Liver (tissue), 9 donors: Measurements from ENCODE around the gene GRIN2A. TPM values are rescaled to one million over a fixed set of nuclear protein-coding genes. Genes with fewer than 3 reads are reported as not detected.

Experiments used
- DNase-seq: peaks from one replicate; pipeline ENCODE4 v3.0.0-alpha.2; 2017; ENCODE audit warnings: low spot score
- H3K27ac ChIP-seq, 2 donors: one replicate each; pipeline ENCODE4 v1.7.0; 2013; ENCODE audit warnings: inconsistent platforms in 2 of 2, low read length in 2 of 2, control low read depth in 1 of 2, low read depth in 1 of 2, mild to moderate bottlenecking in 1 of 2
- H3K27me3 ChIP-seq, 4 donors: one replicate each; pipeline versions ENCODE4 v1.6.1 to v1.7.0; 2013; ENCODE audit warnings: low read length in 3 of 4, inconsistent platforms in 1 of 4, mild to moderate bottlenecking in 1 of 4, moderate library complexity in 1 of 4; ENCODE audit not compliant: control insufficient read depth in 4 of 4, insufficient read depth in 4 of 4
- H3K36me3 ChIP-seq, 4 donors: one replicate each; pipeline versions ENCODE4 v1.6.1 to v1.7.0; 2013; ENCODE audit warnings: low read length in 3 of 4, mild to moderate bottlenecking in 3 of 4, low read depth in 1 of 4, moderate library complexity in 1 of 4; ENCODE audit not compliant: control insufficient read depth in 4 of 4, insufficient read depth in 3 of 4
- H3K4me1 ChIP-seq, 4 donors: one replicate each; pipeline versions ENCODE4 v1.6.1 to v1.7.0; 2013; ENCODE audit warnings: low read length in 3 of 4, mild to moderate bottlenecking in 3 of 4, moderate library complexity in 1 of 4; ENCODE audit not compliant: control insufficient read depth in 4 of 4, insufficient read depth in 4 of 4
- H3K4me3 ChIP-seq, 3 donors: one replicate each; pipeline versions ENCODE4 v1.6.1 to v1.7.0; 2013; ENCODE audit warnings: low read length in 3 of 3, control low read depth in 1 of 3, low read depth in 1 of 3, mild to moderate bottlenecking in 1 of 3
- H3K9ac ChIP-seq, 2 donors: one replicate each; pipeline ENCODE4 v1.7.0; 2013; ENCODE audit warnings: low read length in 2 of 2, mild to moderate bottlenecking in 2 of 2, moderate library complexity in 2 of 2, control low read depth in 1 of 2, low read depth in 1 of 2
- H3K9me3 ChIP-seq, 4 donors: one replicate each; pipeline versions ENCODE4 v1.6.1 to v1.7.0; 2013; ENCODE audit warnings: low read length in 3 of 4; ENCODE audit not compliant: control insufficient read depth in 4 of 4
- ATF3 ChIP-seq: IDR thresholded peaks from 2 replicates; pipeline ENCODE4 v1.6.1; 2016; ENCODE audit warnings: antibody characterized with exemption
- FOXA1 ChIP-seq: IDR thresholded peaks from 2 replicates; pipeline ENCODE4 v1.6.1; 2016; ENCODE audit warnings: antibody characterized with exemption
- GABPA ChIP-seq, 2 donors: IDR thresholded peaks in 1 of 2; conservative IDR thresholded peaks in 1 of 2; 2 replicates each; pipeline ENCODE4 v1.6.1; 2016; ENCODE audit warnings: antibody characterized with exemption in 2 of 2, mild to moderate bottlenecking in 1 of 2, moderate library complexity in 1 of 2
- HNF4A ChIP-seq, 2 donors: conservative IDR thresholded peaks; 2 replicates each; pipeline ENCODE4 v1.6.1; 2016; ENCODE audit warnings: antibody characterized with exemption in 2 of 2, mild to moderate bottlenecking in 2 of 2
- RAD21 ChIP-seq, 2 donors: IDR thresholded peaks; 2 replicates each; pipeline ENCODE4 v1.6.1; 2016; ENCODE audit warnings: antibody characterized with exemption in 2 of 2, mild to moderate bottlenecking in 2 of 2
- REST ChIP-seq: IDR thresholded peaks from 2 replicates; pipeline ENCODE4 v1.6.1; 2016; ENCODE audit warnings: antibody characterized with exemption, mild to moderate bottlenecking
- ZBTB33 ChIP-seq: IDR thresholded peaks from 2 replicates; pipeline ENCODE4 v1.6.1; 2016; ENCODE audit warnings: antibody characterized with exemption
- WGBS: extraction: QIAGEN DNeasy Blood & Tissue Kit; methylation state at CpG from one replicate; pipeline ENCODE4 v1.1.7; 2013; 5-methylcytosine and 5-hydroxymethylcytosine counted together
- polyA plus RNA-seq, 2 donors: library from polyadenylated mRNA; stranded (reverse) in 1 of 2; unstranded in 1 of 2; fragments of 200-250 nt in 1 of 2; fragments of >200 nt in 1 of 2; fragmentation: Nextera tagmentation in 1 of 2; extraction: Ambion mirVana in 1 of 2; gene quantifications; one replicate each; pipeline versions ENCODE4 v1.2.1 to v1.2.3, GENCODE V29; 2013 to 2015
- total RNA-seq, 2 donors: library from RNA; depleted of rRNA; stranded (reverse); fragments of >200 nt; gene quantifications; one replicate each; pipeline ENCODE4 v1.2.3, GENCODE V29; 2014
- donor health status: healthy.
- donor health status: healthy.
- donor health status: healthy.
- donor health status: healthy.
- donor health status: healthy.

The GRIN2A gene
- total and polyA plus RNA-seq, 4 donors = under 0.01 to 0.08 (median 0.07) TPM; not detected in 1

- TF ChIP-seq REST = no peak
- no peak for TF ChIP-seq ZBTB33
- no peak for TF ChIP-seq FOXA1
These were observed 408.9 kb downstream of the GRIN2A start (continued) for GRCh38 chr16:9773289-9773688.

GRCh38 chr16:9772526-9773225, 409.6 kb downstream of the GRIN2A start:
- DNase-seq = no peak
- H3K4me1 ChIP-seq = no peaks in the 10 kb centered on the region
- no peak overlapping the region for H3K9ac ChIP-seq
- peaks cover 0 to 5% (median 0%) of the 10 kb centered on the region in 4 donors for H3K27me3 ChIP-seq
- no peak overlapping the region for H3K4me3 ChIP-seq
- no peak for TF ChIP-seq REST
- no peak for TF ChIP-seq ATF3
- no peak for TF ChIP-seq HNF4A (conservative IDR thresholded peaks at IDR 0.05)
- no peak for TF ChIP-seq RAD21 (IDR thresholded peaks at IDR 0.05)
- H3K27ac ChIP-seq = no peak overlapping the region
- 70% methylated on average over 9 of the region's 9 CpGs for WGBS
- no peaks in the 10 kb centered on the region for H3K9me3 ChIP-seq
- no peaks in the 10 kb centered on the region for H3K36me3 ChIP-seq

GRCh38 chr16:9766891-9767290, 415.3 kb downstream of the GRIN2A start:
- no peak for DNase-seq
- Histone ChIP-seq H3K27ac (no peak overlapping the region), H3K27me3 (peaks cover 0 to 3% (median 0%) of the 10 kb centered on the region in 4 donors), H3K4me1 (no peaks in the 10 kb centered on the region), H3K36me3 (no peaks in the 10 kb centered on the region), H3K4me3 (no peak overlapping the region), H3K9me3 (no peaks in the 10 kb centered on the region), H3K9ac (no peak overlapping the region)
- TF ChIP-seq RAD21 (IDR thresholded peaks at IDR 0.05) (no peak), GABPA (IDR thresholded peaks at IDR 0.05 in 1 of 2, conservative IDR thresholded peaks at IDR 0.05 in 1 of 2) (no peak)
- 67% methylated on average over 4 of the region's 4 CpGs for WGBS
